Stimulated activated CD8-positive, alpha-beta memory T cell treated with anti-CD3 and anti-CD28 coated beads, Interleukin-15, amount 100 ng/mL, for 24 hours (primary cell): Measurements from ENCODE around the gene GALNT14.
"Not testable (repeated sequence)": the region's sequence is repeated elsewhere in the genome, so short reads cannot be mapped to it uniquely, and the experiment has no call there.

ENCODE experiments used
- DNase-seq: peaks from one replicate; pipeline ENCODE4 v3.0.0-alpha.2; 2020; ENCODE audit warnings: low read depth

The GALNT14 gene, protein sequence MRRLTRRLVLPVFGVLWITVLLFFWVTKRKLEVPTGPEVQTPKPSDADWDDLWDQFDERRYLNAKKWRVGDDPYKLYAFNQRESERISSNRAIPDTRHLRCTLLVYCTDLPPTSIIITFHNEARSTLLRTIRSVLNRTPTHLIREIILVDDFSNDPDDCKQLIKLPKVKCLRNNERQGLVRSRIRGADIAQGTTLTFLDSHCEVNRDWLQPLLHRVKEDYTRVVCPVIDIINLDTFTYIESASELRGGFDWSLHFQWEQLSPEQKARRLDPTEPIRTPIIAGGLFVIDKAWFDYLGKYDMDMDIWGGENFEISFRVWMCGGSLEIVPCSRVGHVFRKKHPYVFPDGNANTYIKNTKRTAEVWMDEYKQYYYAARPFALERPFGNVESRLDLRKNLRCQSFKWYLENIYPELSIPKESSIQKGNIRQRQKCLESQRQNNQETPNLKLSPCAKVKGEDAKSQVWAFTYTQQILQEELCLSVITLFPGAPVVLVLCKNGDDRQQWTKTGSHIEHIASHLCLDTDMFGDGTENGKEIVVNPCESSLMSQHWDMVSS

GRCh38 chr2:31138037-31138962, at the start of gene GALNT14:
Gene GALNT14 (minus strand): TSS chr2:31138440. CDS start chr2:31138086, 354 bp downstream.
- peak; percentile 7 for DNase-seq

GRCh38 chr2:31187166-31187565, 48.9 kb upstream of the GALNT14 start:
- no peak for DNase-seq

GRCh38 chr2:31183973-31184372, 45.7 kb upstream of the GALNT14 start:
- DNase-seq, result not testable (repeated sequence)

GRCh38 chr2:31176742-31177141, 38.5 kb upstream of the GALNT14 start:
- no peak for DNase-seq

DNA sequence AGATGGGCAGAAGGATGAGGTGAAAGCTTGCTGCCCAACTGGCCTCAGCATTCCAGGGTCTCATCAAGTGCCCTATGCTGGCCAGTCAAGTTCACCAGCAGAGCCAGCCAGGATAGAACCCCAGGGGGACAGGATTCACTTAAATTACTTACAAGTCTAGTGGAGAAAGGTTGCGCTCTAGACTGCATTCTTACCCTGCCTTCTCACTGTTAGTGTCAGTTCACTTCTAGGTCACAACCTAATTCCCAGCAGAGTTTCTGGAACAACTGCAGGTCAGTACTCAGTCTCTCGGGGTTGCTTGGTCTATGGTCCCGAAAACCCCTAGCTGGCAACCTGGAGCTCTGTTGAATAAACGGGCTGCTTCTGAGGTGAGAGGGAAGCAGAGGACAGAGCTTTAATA, 32.9 kb upstream of the GALNT14 start:
- DNase-seq, result no peak

DNA sequence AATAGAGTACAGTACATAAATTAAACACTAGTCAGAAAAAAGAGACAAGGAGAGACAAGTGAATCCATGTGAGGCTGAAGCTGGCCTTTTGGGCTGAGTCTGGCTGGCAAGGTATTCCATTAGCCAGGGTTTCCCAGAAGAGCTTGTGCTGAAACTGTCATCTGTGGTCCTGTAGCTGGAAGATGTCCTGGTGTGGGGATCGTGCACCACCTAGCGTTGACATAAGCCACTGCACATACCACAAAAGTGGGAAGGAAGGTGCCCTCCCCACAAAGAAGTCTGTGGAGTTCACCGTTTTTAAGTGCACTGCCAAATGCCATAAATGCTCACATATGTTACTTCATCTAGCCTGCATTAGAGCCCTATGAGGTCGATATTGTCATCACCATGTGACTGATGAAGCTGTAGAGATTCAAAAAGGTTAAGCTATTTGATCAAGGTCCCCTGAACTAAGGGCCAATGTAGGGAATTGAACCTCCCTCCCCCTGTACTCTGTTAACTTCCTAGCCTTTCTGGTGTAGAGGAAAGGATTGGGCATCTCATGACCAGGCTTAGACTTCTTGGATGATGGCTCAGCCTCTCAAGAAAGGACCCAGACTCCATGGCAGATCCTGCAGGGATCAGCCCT, 31.9 kb upstream of the GALNT14 start:
- DNase-seq, result no peak

DNA sequence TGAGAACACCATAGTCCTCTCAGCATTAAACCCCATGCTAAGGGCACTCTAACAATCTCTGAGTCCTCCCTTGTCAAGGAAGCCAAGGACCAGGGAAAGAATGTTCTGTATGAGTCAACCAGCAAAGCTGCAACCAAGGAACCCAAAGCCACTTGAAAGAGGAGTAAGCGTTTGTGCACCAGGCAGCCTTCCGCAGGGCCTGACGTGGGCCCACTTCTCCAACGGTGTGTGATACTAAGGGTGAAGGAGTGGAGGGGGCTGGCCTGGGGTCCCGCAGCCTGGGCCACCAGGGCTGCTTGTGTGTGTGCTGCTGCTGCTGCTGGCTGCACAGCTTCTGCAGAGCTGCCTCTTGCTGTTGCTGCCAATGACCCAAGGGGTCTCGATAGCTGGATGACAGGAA, 30.1 kb upstream of the GALNT14 start:
- no peak for DNase-seq

GRCh38 chr2:31166925-31167324, 28.7 kb upstream of the GALNT14 start:
- no peak for DNase-seq

DNA sequence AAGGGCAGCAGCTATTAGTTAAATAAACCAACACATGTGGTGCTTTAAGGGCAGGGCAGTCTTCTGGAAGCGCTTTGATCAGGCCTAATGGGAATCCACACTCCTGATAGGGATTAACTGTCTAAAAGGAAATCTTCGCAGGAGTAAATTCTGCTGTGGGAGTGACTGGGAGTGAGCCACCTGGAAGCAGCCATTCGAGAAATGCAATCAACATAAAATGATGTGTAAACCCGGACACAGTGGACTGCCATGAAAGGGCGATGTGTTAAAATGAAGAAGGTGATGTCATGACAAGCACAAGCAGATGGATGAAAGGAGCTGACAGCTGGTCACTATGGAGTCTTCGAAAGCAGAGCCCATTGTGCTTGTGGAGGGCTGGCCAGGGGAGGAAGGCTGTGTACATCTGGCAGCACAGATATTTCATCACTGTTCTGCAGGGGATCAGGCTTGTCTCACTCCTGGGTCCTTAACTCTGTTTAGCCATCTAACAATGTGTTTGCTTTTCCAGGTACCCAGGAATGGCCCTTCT, 24.8 kb upstream of the GALNT14 start:
- DNase-seq, result no peak

GRCh38 chr2:31161637-31162036, 23.4 kb upstream of the GALNT14 start:
- no peak for DNase-seq

DNA sequence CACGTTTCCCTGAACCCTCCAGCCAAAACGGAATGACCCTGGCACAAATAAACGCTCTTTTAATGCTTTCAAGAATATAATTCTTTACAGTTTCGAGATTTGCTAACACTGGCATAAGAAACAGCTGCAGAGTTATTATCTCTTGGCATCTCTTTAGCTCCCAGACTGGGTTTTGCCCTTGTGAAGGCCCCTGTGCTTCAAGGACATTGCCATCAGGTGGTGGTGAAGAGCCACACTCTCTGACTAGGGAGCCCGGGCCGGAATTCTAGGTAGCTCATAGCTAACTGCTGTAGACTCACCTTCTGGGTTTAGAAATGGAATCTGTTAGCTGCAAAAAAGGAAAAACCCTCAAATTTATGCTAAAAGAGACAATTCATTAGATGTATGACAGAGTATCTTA, 13.3 kb upstream of the GALNT14 start:
- DNase-seq, result no peak

DNA sequence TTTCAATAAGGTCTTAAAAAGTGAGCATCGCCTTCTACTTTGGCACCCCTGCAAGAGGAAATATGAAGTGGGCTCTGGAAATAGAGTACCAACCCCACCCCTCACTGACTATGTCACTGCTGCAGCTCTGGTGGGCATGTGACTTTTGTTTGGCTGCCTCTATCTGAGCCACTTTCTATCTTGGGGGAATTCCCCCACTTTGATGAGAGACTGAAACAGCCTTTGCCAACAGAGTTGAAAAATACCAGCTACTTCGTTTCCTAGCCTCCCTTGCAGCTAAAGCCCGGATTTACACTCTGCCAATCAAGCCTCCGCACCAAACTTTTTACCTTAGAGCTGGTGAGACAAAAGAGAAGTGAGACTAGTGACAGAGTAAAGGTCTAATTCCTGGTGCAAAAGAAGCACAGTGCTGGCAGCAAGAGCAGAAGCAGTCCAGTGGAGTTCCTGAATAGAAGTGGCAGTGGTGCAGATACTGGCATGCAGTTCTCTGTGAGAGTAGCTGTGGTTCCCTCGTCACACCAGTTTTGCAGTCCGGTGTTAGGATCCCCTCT, 12.0 kb upstream of the GALNT14 start:
- no peak for DNase-seq

- no peak for DNase-seq
Measured at GRCh38 chr2:31148514-31148913, 10.3 kb upstream of the GALNT14 start.

DNA sequence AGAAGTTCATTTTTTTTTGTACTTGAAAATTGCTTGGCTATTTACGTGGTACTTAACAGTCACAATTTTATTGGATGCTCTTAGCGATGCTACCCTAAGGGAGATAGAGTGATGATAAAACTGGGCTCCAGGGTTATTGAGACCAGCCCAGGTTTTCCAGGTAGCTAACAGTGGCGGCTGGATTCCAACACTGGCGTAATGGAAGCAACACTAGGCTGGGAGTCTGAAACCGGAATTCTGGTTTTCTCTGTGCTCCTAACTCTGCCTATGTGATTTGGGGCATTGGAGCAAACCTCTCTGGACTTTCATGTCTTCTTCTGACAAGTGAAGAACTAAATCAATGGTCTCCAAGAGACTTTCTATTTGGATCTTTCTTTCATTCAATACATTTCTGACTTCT, 9.4 kb upstream of the GALNT14 start:
- no peak for DNase-seq

- DNase-seq, result no peak
Measured at GRCh38 chr2:31142110-31142509, 3.9 kb upstream of the GALNT14 start.

- DNase-seq, result no peak
Measured at GRCh38 chr2:31141443-31142085, 3.3 kb upstream of the GALNT14 start.

GRCh38 chr2:31140151-31140550, 1.9 kb upstream of the GALNT14 start:
- no peak for DNase-seq

GRCh38 chr2:31139671-31140070, 1.4 kb upstream of the GALNT14 start:
- DNase-seq, result no peak

DNA sequence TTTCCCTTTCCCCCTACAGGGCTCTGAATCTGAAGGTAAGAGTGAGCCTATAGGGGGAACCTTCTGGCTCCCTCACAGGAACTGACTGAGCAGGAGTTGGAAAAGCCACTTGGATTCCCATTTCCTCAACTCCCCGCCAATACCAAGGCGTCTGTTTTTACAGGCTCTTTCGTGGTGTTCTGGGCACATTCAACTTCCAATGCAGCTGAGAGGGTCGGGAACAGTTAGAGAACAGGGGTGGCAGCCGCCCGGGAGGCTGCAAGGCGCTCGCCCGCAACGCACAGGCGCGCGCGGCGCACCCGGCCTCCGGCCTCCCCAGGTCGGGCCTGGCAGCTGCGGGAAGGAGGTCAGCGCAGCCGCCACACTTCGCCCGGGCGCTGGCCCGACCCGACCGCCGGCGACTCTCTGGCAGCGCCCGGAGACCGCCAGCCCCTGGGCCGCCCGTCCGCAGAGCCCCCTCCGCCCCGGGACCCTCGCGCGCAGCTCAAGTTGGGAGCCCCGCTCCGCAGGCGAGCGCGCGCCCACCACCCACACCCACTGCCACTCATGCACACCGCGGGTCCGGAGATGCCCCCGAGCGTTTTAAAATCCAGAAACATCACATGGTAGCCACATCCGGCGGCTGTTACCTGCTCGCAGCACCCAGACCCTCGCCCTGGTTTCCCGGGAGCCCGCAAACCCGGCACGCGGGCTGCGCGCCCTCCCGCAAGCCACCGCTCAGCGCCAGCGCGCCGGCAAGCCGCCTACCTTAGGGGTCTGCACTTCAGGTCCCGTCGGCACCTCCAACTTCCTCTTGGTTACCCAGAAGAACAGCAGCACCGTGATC, 816 bp downstream of the GALNT14 start:
- no peak for DNase-seq

- no peak for DNase-seq
Measured at GRCh38 chr2:31136732-31137131, 1.5 kb downstream of the GALNT14 start.
